RKO (cell line): Measurements from ENCODE around the gene CD2BP2.
"Not testable (repeated sequence)": the region's sequence is repeated elsewhere in the genome, so short reads cannot be mapped to it uniquely, and the experiment has no call there.

Source experiments
- DNase-seq: peaks from one replicate; pipeline ENCODE4 v3.0.0-alpha.2; 2016; ENCODE audit warnings: low spot score

Gene CD2BP2

DNA sequence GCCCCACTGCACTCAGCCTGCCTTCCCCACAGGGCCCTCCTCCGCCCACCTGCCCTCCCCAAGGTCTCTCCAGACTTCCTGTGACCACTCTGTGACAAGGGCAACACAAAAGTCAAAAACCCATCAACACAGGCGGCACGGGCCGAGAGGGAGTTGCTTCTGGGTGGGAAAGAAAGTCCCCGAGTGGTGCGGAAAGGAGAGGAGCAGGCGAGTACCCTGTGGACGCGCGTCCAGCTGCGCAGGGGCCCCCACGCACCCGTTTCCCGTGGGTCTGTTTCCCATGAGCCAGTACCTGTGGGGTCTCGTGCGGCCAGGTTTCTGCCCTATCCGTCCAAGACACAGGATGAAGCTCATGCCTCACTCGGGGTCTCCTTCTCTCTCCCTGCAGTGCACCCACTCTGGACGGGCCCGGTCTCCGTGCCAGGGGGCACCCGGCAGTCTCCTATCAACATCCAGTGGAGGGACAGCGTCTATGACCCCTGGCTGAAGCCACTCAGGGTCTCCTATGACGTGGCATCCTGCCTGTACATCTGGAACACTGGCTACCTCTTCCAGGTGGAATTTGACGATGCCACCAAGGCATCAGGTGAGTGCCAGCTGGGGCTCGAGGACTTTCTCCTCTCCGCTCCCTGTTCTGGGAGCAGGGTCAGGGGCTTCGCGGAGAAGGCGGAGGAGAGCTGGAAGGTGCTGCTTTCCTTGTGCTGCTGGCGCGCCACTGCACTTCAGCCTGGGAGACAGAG lies 12.2 kb downstream of the CD2BP2 start:
- no peak for DNase-seq

DNA sequence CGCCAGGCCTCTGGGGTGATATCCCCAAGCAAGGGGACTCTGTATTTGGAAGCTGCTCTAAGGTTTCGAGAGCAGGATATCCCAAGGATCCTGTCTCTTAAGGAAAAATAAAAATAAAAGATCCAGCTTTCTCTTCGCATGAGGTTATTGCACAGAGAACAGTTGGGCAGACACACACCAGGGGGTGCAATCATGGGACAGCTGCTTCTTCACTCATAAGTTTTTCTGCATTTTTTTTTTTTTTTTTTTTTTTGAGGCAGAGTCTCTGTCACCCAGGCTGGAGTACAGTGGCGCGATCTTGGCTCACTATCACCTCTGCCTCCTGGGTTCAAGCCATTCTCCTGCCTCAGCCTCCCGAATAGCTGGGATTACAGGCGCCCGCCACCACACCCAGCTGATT lies 13.1 kb downstream of the CD2BP2 start:
- DNase-seq = not testable (repeated sequence)

DNA sequence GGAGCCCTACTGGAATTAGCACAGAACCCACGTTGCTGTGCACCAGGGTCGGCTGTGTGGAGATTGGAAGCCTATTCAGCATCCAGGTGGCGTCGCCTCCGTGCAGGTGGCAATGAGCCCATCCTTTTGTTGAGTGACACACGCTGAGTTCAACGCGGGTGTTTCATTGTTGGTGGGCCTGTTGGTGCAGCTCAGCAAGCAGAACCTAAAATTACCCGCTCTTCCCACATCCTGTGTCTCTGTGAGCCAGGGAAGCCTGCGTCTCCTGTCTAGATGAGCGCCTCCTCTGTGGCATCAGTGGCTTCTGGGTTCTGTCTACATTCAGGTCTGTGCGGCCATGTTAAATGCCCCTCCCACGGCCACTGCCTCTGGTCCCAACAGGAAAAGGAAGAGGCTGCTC lies 14.5 kb downstream of the CD2BP2 start:
- no peak for DNase-seq

DNA sequence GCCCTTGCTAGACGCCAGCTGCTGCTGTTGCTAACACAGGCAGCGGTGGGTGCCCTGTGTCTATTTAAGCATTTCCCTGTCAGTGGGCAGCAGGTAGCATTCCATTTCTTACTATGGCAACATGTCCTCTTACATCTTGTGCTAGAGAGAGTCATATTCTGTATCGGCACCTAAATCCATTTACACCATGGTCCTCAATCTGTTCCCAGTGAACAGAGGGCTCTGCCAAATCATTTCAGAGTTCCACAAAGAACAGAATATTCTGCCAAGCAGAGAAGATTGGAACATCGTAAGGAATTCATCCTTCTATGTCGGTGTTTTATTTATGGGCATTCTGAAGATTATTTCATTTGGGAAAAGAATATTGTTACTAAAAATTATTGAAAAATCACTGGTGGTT lies 16.4 kb downstream of the CD2BP2 start:
- DNase-seq = not testable (repeated sequence)

GRCh38 chr16:30337964-30338357 lies 17.1 kb downstream of the CD2BP2 start:
- DNase-seq = not testable (repeated sequence)

DNA sequence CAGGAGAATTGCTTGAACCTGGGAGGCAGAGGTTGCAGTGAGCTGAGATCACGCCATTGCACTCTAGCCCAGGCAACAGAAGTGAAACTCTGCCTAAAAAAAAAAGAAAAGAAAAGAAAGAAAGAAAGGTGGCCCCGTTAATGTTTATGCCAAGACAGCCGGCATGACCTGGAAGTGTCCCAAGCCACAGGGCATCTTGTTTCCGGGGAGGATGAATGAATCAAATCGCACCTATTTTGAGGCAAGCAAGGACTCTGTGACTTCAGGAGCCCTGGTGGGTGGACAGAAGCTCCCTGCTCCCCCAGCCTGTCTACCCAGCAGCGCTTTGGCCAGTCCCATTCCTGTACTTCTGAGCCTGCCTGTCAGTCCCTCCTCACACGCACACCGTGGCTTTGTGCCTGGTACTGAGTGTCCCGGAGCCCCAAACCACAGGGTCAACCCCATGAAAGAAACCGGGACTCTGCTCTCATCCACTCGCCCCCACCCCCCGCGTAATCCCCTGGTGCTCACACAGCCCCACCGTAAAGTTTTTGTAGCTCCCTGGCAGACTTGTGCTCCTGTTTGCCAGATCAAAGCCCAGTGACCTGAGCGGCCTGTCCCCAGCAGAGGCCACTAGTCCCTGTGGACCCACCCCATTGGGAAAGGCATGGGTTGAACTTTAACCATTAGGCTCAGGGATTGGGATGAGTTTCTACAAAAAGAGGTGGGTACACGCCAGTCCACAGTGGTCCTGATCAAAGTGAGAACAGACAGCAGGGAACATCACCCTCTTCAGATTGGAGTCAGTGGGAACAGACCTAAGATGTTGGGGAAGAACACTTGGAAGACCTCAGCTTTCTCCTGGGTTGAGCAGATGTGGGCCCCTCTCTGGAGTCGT lies 19.3 kb downstream of the CD2BP2 start:
- peak; percentile 51 for DNase-seq

DNA sequence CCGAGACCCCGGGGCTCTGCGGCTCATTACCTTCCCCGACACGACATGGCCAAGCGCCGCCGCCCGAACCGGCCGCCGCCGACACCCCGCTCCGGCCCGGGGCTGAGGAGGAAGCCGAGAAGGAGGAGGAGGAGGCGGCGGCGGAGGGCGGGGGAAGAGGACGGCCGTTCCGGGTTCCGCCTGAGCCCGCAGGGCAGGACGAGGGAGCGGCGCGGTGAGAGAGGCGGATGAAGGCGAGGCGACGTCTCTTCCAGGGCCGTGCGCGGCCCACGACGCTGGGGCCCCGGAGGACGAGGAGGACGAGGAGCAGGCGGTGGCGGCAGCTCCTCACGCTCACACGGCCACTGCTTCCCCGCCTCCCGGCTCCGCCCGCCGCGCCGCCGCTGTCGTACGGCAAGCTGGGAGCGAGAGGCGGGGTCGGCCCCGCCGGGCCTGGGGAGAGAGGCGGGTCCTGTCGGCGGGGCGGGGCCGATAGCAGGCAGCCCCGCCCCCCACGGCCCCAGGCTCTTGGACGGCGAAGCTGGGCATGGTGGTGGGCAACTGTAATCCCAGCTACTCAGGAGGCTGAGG lies 20.0 kb downstream of the CD2BP2 start:
- DNase-seq = peak; percentile 79

- DNase-seq = peak; percentile 73
These were observed 20.6 kb downstream of the CD2BP2 start for GRCh38 chr16:30334473-30334989.

- DNase-seq = not testable (repeated sequence)
These were observed 30.9 kb downstream of the CD2BP2 start for GRCh38 chr16:30324220-30324619.

DNA sequence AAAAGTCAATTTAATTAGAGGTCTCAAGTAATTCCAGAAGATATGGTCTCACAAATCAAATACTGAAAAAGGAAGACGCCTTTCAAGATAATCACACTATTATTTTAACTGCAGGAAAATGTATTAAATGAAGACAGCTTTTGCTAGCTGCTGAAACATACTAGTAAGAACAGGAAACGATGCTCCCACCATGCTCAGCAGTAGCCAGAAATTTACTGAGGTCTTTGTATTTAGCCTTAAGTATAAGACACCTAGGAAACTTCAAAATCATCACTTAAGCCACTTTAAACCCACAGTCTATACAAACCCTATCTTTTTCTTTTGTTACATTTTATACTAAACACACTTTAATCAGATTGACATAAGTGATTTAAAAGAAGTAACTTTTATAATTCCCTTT lies 36.5 kb downstream of the CD2BP2 start:
- DNase-seq = not testable (repeated sequence)

DNA sequence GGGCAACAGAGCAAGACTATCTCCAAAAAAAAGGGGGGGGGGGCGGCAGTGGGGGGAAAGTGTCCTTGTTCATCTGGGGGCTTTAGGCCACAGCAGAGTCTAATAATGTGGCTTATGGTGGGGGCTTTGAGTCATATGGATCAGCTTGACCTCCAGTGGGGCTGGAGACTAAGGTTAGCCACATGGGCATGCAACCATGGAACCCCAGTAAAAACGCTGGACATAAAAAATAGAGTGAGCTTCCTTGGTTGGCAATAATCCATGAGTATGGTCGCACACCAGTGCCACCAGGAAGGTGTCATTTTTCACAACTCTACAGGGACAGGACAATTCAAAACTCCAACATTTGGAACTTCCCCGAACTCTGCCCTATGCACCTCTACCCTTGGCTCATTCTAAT lies 44.2 kb downstream of the CD2BP2 start:
- DNase-seq = not testable (repeated sequence)

DNA sequence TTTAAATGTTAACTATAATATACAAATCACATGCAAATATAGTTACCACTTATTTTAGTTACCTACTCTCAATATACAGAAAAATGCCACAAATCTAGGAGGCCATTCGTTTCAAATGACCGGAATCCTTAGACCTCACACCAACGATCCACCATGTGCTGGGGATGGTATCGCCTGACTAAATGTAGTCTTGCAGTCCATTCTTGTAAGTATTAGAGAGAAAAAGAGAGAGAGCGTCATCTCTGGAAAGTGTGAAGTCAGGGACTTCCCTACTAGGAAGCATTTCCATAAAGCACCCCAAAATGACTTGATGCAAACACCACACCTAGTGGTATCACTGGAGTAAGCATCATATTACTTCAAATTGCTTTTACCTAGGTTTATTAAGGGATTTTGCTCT lies 45.9 kb downstream of the CD2BP2 start:
- not testable (repeated sequence) for DNase-seq
